AG04449 (cell line): Measurements from ENCODE around the gene ARHGAP26.

ENCODE experiments used
- CTCF ChIA-PET: fragments of 350-600 bp; formaldehyde crosslinking; extraction: SDS; loops from one replicate; lab custom pipeline; 2021; ENCODE audit warnings: antibody characterized with exemption; lab: Yijun Ruan, JAX
- POLR2A ChIA-PET: fragments of 400-600, 350-600 bp; formaldehyde crosslinking; extraction: SDS; loops from one replicate; lab custom pipeline; 2020; ENCODE audit warnings: antibody characterized with exemption, inconsistent platforms; lab: Yijun Ruan, JAX
- DNase-seq: peaks from one replicate; pipeline ENCODE4 v3.0.0-alpha.2; 2010; ENCODE audit warnings: low read depth, low spot score
- H3K4me3 ChIP-seq: 2 replicates; pipeline ENCODE4 v1.5.1; 2011; ENCODE audit warnings: low read depth, mild to moderate bottlenecking, control low read depth, low read length
- TF ChIP-seq, protein P1 (sequence below): IDR thresholded peaks from one replicate; pipeline ENCODE4 v1.5.1; 2011; ENCODE audit warnings: mild to moderate bottlenecking, moderate library complexity, low read length, control low read depth, inconsistent platforms; ENCODE audit not compliant: insufficient read depth; ENCODE audit errors: missing control alignments

The ARHGAP26 gene

GRCh38 chr5:142835540-142835939, 65.4 kb downstream of the ARHGAP26 start:
- DNase-seq, result no peak
- POLR2A ChIA-PET, result no interaction called here
- CTCF ChIA-PET, result interaction anchor here (0.7 to 1.8 kb wide), 4 partner anchors 25 to 122 kb away, joined by 3 to 7 read pairs (median 5); no protein-coding TSS in a partner anchor
- TF ChIP-seq, protein P1, sequence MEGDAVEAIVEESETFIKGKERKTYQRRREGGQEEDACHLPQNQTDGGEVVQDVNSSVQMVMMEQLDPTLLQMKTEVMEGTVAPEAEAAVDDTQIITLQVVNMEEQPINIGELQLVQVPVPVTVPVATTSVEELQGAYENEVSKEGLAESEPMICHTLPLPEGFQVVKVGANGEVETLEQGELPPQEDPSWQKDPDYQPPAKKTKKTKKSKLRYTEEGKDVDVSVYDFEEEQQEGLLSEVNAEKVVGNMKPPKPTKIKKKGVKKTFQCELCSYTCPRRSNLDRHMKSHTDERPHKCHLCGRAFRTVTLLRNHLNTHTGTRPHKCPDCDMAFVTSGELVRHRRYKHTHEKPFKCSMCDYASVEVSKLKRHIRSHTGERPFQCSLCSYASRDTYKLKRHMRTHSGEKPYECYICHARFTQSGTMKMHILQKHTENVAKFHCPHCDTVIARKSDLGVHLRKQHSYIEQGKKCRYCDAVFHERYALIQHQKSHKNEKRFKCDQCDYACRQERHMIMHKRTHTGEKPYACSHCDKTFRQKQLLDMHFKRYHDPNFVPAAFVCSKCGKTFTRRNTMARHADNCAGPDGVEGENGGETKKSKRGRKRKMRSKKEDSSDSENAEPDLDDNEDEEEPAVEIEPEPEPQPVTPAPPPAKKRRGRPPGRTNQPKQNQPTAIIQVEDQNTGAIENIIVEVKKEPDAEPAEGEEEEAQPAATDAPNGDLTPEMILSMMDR, result no peak
- H3K4me3 ChIP-seq, result no peak overlapping the region

- DNase-seq, result no peak
- CTCF ChIA-PET, result interaction anchor here (1.8 kb wide), 1 partner anchor 44 kb away, joined by 6 read pairs; no protein-coding TSS in a partner anchor
- H3K4me3 ChIP-seq, result no peak overlapping the region
- POLR2A ChIA-PET, result interaction anchor here (0.7 kb wide), 1 partner anchor 1199 kb away, joined by 3 read pairs; the partner anchor contains the start of genes HDAC3 and RELL2
- TF ChIP-seq, protein P1, result no peak
These were observed 65.9 kb downstream of the ARHGAP26 start for GRCh38 chr5:142836048-142836447.

- no peak overlapping the region for H3K4me3 ChIP-seq
- TF ChIP-seq, protein P1, result no peak
- DNase-seq, result no peak
- ChIA-PET POLR2A (no interaction called here), CTCF (no interaction called here)
These were observed 67.0 kb downstream of the ARHGAP26 start for GRCh38 chr5:142837081-142837725.

DNA sequence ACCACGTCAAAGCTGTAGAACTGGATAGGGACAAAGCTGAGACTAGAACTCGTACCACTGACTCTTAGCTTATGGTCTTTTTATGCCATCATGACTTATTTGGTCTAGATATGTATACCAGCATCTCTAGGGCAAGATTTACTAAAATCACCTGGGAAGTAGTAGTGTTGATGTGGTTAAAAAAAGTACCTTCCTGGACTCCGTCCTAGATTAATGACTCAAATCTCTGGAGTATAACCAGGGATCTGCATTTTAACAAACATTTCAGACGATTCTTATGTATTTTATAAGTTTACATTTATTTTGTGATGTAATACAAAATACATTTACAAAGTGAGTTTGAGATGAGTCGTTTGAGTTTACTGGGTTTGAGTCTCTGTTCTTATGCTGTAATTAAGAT, 68.7 kb downstream of the ARHGAP26 start:
- ChIA-PET POLR2A (no interaction called here), CTCF (interaction anchor here (1.0 to 1.8 kb wide), 4 partner anchors 11 to 125 kb away, joined by 3 to 4 read pairs (median 4); no protein-coding TSS in a partner anchor)
- TF ChIP-seq, protein P1, result no peak

DNA sequence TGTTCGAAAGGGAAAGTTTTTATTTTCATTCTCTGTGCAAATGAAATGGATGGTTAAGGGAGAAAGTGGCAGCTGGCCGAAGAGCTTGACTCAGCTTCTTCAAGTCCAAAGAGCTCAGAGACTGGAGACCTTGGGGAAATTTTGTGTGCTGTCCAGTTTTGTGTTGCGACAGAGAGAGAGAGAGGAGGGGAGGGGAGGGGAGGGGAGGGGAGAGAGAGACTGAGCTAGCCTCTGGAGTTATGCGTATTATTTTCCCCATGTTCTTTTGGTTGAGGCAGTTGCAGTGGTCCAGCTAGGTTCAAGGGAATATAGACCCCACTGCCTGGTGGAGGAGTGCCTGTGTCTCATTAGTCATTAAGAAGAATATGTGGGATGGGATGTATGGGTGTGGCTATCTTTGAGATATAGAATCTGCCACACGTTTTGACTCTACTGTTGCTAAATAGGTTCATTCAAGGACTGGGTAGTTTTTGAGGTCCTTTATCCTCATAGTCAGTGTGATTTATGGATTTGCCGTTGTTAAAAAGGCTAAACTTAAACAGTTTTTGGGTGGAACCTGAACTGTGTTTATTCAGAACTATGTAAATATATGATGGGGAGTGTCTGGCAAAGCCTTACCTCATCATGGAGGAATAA, 69.7 kb downstream of the ARHGAP26 start:
- POLR2A ChIA-PET, result no interaction called here
- TF ChIP-seq, protein P1, result no peak
- CTCF ChIA-PET, result interaction anchor here (1.8 kb wide), 1 partner anchor 41 kb away, joined by 4 read pairs; no protein-coding TSS in a partner anchor
- DNase-seq, result no peak
- H3K4me3 ChIP-seq, result no peak overlapping the region

More for the DNA sequence above, 68.7 kb downstream of the ARHGAP26 start:
- H3K4me3 ChIP-seq, result no peak overlapping the region
- no peak for DNase-seq

- POLR2A ChIA-PET, result no interaction called here
- no peak for DNase-seq
- H3K4me3 ChIP-seq, result no peak overlapping the region
- CTCF ChIA-PET, result interaction anchor here (1.1 kb wide), 1 partner anchor 40 kb away, joined by 5 read pairs; no protein-coding TSS in a partner anchor
- TF ChIP-seq, protein P1, result no peak
These were observed 70.4 kb downstream of the ARHGAP26 start for GRCh38 chr5:142840575-142840974.
